ENCODE results near the gene ABHD14A. TPM values are rescaled to one million over a fixed set of nuclear protein-coding genes. Genes with fewer than 3 reads are reported as not detected.

Gene ABHD14A
- polyA plus RNA-seq, 2 of the 4 experiments (the other 2 are of a cell fraction), result 6.3 to 9.5 TPM

- whole genome bisulfite sequencing (ENCODE audit: missing lambda C conversion rate), result 100% methylated on average over 1 of the region's 4 CpGs
- FAIRE-seq (no peak), DNase-seq (ENCODE audit: low read depth in 1 of 2, low spot score in 1 of 2) (no peak), ATAC-seq (no peak)
- Histone ChIP-seq H3K9me3 (no peaks in the 10 kb centered on the region), H3K27ac (no peak overlapping the region), H3K4me3 (no peak overlapping the region), H3K4me2 (no peak overlapping the region), H3K4me1 (peaks cover 6% of the 10 kb centered on the region; the same call in 1 of the 3 replicates)
- TF ChIP-seq ESRRA (IDR thresholded peaks at IDR 0.05; ENCODE audit: borderline replicate concordance, low read length) (no peak), MAZ (IDR thresholded peaks at IDR 0.05; ENCODE audit: borderline replicate concordance, low read depth, low read length) (no peak), PBX3 (IDR thresholded peaks at IDR 0.05) (no peak), HMGXB4 (CRISPR knock-in tag; IDR thresholded peaks at IDR 0.05; ENCODE audit: borderline replicate concordance) (no peak), CTCF (IDR thresholded peaks at IDR 0.05) (no peak), EHMT2 (IDR thresholded peaks at IDR 0.05; ENCODE audit: low read depth) (no peak)
- CTCF ChIA-PET, result interaction anchor here (1.1 to 7.3 kb wide), 9 partner anchors 12 to 215 kb away, joined by 3 to 218 read pairs (median 6); partner anchors contain the start of genes DUSP7 and PARP3
- POLR2A ChIA-PET, result no interaction called here
These were observed 30.1 kb downstream of the ABHD14A start for GRCh38 chr3:52004906-52005395.

GRCh38 chr3:52005571-52005986, 30.7 kb downstream of the ABHD14A start:
- Histone ChIP-seq H3K4me3 (no peak overlapping the region), H3K4me2 (no peak overlapping the region), H3K4me1 (peaks cover 6% of the 10 kb centered on the region; the same call in 1 of the 3 replicates), H3K9me3 (no peaks in the 10 kb centered on the region), H3K27ac (no peak overlapping the region)
- no peak for FAIRE-seq
- 68% methylated on average over 11 of the region's 15 CpGs for WGBS (ENCODE audit: missing lambda C conversion rate)
- POLR2A ChIA-PET, result no interaction called here
- DNase-seq (ENCODE audit: low read depth in 1 of 2, low spot score in 1 of 2), result no peak
- CTCF ChIA-PET, result interaction anchor here (1.8 to 7.3 kb wide), 5 partner anchors 11 to 215 kb away, joined by 4 to 218 read pairs (median 96); no protein-coding TSS in a partner anchor
- no peak for ATAC-seq
- no peak for TF ChIP-seq PBX3 (IDR thresholded peaks at IDR 0.05)
- TF ChIP-seq KDM1A (IDR thresholded peaks at IDR 0.05; ENCODE audit: low read depth), result no peak
- TF ChIP-seq POLR2AphosphoS2 (conservative IDR thresholded peaks at IDR 0.05; ENCODE audit: low read length), result no peak
- TF ChIP-seq EHMT2 (IDR thresholded peaks at IDR 0.05; ENCODE audit: low read depth), result no peak
- TF ChIP-seq NR3C1 (IDR thresholded peaks at IDR 0.05), result no peak
- TF ChIP-seq GATA3 (IDR thresholded peaks at IDR 0.05; ENCODE audit: borderline replicate concordance), result no peak
- TF ChIP-seq POLR2A (IDR thresholded peaks at IDR 0.05; ENCODE audit: low read length), result no peak
- no peak for TF ChIP-seq BHLHE40 (IDR thresholded peaks at IDR 0.05; ENCODE audit: low read depth, low read length)
- no peak for TF ChIP-seq NPAS2 (CRISPR knock-in tag; IDR thresholded peaks at IDR 0.05; ENCODE audit: borderline replicate concordance)
- TF ChIP-seq CEBPB (IDR thresholded peaks at IDR 0.05), result no peak
- no peak for TF ChIP-seq PHF8 (IDR thresholded peaks at IDR 0.05; ENCODE audit: borderline replicate concordance, low read depth)
- no peak for TF ChIP-seq ZSCAN20 (CRISPR knock-in tag; IDR thresholded peaks at IDR 0.05)
- TF ChIP-seq ZNF302 (CRISPR knock-in tag; IDR thresholded peaks at IDR 0.05), result no peak
- TF ChIP-seq KDM5A (IDR thresholded peaks at IDR 0.05), result no peak
- TF ChIP-seq NFE2L2 (conservative IDR thresholded peaks at IDR 0.05; ENCODE audit: low read length), result no peak
